Kidney glomerular epithelial cell (primary cell): Measurements from ENCODE around the gene HMOX2.

ENCODE experiments used
- DNase-seq: peaks from one replicate; lab custom pipeline; 2025; lab: John Stamatoyannopoulos, UW

HMOX2 gene

DNA sequence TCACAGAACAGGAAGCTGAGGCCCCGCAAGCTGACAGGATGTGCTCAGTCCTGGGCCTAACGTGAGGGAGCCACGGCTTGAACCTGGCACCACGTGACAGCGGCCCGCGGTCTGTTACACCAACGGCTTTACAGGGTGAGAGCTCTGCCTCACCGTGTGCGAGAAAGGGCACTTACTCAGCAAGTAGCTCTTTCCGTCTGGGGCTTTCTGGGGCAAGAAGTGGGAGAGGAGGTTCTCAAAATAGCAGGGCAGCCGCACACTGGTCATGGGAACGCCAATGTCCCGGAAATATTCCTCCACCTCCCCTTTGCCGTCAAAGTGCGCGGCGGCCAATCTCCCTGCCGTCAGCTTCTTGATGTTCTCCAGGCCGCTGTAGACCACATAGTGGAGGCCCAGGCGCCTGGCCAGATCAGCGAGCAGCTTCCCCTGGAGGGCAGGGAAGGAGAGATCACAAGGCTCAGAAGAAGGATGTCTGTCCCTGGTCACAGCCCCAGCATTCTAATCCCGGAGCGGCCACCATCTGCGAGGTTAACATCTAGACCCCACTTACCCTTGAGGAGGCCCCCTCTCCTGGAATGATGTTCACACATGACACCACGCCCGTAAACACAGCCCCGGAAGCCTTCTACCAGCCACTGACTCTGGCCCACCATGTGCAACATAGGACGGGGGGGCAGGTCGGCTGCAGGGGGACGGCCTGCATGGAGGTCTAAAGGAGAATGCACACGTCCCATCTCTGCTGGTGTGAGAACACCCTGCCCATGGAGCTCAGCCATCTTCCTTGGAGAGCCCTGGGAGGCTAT, 10.0 kb upstream of the HMOX2 start:
- DNase-seq, result no peak

DNA sequence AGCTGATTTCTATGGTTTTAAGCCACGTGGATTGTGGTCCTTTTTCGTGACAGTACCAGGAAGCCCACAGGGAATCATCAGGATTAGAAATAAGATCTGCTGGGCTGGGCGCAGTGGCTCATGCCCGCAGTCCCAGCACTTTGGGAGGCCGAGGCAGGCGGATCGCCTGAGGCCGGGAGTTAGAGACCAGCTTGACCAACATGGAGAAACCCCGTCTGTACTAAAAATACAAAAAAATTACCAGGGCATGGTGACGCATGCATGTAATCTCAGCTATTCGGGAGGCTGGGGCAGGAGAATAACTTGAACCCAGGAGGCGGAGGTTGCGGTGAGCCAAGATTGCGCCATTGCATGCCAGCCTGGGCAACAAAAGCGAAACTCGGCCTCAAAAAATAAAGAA, 8.3 kb upstream of the HMOX2 start:
- no peak for DNase-seq

DNA sequence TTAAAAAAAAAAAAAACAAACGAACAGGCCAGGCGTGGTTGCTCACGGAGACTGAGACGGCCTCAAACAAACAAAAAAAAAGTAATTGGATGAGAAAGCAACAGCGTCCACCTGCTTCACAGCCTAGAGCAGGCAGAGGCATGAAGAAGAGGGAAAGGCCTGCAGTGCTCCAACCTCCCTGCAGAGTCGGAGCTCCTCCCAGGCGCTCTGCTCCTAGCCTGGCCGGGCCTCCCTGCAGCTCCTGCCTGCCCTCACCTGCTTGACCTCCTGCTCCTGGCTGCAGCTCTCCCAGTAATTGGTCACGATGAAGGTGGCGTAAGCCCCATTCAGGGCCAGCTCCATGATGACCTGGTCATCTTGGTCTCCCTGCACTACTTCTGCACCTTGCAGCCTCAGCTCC, 7.2 kb upstream of the HMOX2 start:
- no peak for DNase-seq

DNA sequence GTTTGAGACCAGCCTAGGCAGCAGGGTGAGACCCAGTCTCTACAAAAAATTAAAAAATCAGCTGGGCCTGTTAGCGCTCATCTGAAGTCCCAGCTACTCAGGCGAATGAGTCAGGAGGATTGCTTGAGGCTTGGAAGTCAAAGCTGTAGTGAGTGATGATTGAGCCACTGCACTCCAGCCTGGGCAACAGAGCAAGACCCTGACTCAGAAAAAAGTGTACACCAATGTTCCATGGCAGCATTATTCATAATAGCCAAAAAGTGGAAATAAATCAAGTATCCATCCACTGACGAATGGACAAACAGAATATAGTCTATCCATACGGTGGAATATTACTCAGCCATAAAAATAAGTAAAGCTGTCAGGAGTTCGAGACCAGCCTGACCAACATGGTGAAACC, 4.3 kb upstream of the HMOX2 start:
- no peak for DNase-seq

DNA sequence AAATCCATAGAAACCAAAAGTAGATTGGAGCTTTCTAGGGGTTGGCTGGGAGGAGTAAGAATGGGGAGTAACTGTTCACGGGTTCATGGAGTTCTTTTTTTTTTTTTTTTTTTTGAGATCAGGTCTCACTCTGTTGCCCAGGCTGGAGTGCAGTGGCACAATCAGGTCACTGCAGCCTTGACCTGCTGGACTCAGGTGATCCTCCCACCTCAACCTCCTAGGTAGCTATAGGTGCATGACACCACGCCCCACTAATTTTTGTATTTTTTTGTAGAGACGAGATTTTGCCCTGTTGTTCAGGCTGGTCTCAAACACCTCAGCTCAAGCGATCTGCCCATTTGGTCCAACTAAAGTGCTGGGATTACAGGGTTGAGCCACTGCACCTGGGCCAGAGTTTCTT, 3.3 kb upstream of the HMOX2 start:
- DNase-seq, result no peak

DNA sequence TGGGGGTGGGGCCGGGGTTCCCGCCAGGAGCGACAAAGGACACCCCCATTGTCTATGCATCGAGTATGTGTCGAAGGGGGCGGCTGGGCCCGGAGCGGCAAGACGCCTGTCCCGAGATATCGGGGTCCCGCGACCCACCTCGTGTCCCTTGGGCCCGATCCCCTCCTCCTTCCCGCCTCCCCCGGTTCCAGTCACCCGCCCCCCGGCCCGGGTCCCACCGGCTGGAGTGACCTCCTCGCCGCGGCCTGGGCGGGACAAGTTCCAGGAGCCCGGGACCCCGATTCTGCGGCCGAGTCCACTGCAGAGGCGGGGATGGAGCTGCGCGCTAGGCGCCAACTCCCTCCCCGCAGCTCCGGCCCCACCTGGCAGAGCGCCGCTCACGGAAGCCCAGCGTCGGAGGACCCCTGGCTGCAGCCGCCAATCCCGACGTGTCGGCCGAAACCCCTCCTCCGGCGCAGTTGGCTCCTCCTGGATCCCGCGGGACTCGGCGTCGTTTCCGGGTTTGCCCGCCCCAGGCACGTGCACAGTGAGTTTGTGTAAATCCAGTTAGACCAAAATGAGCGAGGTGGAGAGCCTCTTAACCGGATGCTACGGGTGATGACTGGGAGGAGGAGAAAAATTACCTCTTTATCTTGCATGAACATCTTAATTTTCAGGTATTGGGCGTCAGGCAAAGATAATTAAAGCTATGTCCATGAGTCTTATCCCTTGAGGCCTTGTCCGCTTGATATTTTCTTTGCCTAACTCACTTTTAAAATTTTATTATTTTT, 1.8 kb upstream of the HMOX2 start, which contains the start of gene NMRAL1:
NMRAL1 (minus strand) TSS at position 434 of the 770 bp plus-strand sequence. CDS start 493 bp downstream, outside the sequence.
- DNase-seq, result peak; percentile 62

DNA sequence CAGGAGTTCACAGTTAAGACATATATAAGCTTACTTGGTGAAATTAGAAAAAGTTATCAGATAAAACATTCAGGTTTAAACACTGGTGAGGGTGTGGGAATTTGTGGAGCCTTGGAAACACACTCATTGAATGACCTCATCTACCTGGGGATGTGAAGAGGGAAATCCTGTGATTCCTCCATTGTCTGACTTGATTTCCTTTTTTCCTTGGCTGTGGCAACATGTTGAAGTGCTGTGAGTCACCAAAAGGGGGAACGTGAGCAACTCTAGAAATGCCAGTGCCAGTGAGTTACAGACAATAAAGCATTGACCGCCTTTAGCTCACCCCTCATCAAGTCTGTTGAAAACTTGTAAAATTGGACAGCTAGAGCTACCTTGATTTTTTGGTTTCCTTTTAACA, 1.8 kb downstream of the HMOX2 start:
- DNase-seq, result peak; percentile 49

DNA sequence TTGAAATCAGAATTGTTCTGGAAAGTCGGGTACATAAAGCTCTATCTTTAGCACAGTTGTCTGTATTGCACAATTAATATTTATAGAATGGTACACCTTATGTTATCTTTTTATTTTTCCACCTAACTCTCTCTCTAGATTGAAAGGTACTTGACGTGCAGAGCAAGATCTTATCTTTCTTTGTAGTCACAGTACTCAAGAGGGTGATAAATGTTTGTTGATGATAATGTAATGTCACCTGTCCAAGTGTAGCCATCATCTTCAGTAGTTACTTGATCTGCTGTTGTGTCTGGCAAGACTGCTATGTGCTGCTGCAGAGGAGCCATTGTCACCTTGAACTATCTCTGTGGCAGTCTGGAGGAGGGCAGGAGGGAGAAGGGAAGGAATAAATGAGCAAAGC, 5.3 kb downstream of the HMOX2 start:
- no peak for DNase-seq

DNA sequence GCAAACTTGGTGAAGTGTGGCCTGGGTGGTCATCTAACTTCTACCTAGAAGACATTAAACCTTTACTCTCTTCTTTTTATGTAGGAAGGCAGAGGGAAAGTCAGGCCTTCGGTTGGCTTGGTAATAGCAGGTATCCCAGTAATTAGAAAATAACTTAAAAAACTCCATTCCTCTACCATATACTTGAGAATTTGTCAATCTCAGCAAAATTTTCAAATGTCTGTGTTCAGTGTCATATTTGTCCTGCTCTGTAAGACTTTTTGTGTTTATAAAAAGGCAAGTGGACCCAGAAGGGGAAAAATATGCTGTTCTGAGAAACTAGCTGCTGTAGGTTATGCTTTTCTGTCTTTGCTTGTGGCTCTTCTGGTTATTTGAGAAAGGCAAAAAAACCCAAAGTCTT, 5.8 kb downstream of the HMOX2 start:
- no peak for DNase-seq

DNA sequence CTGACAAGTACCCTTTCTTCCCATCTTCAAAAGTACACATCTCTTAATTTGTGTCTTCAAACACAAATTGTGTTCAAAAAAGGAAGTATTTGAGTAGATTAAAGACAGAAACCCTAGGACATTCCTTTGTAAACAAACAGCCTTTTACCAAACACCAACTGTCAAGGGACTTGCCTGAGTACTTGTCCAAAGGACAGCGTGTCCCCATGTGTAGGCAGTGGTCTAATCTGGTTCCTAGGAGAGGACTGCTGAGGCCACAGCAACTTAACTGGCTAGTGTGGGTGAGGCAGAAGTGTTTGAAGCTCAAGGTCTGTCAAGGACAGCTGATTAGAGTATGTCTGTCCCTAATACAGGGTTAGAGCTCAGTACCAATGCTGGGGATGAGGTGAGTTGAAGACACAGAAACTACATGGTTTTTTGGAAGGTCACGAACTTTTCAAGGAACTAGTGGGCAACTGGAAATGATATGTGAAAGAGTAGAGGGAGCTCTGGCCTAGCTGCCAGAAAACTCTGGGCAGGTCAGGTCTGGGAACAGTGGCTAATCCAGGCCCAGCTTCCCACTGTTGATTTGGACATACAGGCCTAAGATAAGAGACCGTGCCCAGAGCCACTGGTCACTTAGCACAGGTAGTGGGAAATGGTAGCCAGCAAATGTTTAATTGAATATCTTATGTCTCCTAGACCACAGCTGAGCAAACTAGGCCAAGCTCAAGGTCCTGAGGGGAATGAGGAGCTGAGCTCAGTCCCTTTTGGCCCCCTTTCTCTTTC, 10.1 kb downstream of the HMOX2 start:
- DNase-seq, result no peak

DNA sequence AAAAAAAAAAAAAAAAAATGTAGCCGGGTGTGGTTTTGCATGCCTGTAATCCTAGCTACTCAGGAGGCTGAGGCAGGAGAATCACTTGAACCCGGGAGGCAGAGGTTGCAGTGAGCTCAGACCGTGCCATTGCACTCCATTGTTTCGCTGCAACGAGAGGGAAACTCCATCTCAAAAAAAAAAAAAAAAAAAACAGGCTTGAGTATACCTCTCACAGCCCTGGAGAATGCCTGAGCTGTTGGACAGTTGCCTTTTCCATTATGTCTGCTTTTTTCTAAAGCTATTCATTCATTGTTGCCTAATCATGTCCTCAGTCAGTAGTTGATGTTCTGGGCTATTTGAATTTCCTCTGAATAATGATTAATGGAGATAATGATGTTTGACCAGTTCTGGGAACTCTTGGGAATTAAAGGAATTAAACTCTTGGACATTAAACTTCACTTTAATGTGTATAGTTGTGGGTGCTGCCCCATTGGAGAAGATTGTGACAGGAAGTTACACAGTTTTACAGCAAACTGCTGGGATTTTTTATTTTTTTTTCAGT, 11.8 kb downstream of the HMOX2 start:
- DNase-seq, result peak; percentile 55

DNA sequence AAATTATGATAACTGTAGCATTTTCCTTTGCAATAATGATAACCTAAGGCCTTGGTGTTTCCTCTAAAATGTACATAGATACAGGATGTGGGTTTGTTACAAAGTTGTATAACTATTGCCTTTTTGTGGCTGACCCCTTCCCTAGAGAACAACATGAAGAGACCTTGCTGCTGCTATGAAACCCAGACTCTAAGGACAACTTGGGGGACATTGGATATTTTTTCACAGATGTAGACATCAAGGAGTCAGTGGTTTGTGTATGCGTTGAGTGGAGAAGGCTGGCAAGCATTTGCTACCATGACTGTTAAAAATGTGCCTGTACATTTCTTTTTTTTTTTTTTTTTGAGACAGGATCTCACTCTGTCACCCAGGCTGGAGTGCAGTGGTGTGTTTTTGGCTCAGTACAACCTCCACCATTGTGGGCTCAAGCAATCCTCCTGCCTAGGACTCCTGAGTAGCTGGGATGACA, 12.3 kb downstream of the HMOX2 start:
- DNase-seq, result no peak

DNA sequence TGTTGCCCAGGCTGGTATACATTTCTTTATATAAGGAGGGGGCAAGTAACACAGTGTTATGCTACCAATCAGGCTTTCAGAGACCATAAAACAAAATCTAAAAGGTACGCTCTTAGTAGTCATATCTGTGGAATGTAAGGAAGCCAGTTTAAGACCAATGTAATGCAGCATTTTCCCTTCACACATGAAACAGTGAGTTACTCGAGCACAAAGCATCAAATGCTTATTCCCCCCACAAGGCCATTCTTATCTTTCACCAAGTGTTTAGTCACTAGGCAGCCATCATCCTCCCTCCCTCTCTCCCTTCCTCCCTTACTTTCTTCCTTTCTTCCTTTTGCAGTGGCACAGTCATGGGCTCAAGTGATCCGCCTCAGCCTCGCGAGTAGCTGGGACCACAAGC, 12.8 kb downstream of the HMOX2 start:
- peak; percentile 93 for DNase-seq

DNA sequence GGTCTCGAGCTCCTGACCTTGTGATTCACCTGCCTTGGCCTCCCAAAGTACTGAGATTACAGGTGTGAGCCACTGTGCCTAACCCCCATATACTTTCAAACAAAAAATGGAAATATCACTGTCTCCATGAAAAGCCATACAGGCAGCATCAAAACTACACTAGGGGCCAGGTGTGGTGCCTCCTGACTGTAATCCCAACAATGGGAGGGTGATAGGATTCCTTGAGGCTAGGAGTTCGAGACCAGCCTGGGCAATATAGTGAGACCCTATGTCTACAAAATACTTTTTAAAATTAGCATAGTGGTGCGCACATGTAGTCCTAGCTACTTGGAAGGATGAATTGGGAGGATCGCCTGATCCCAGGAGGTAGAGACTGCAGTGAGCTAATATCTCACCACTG, 15.7 kb downstream of the HMOX2 start:
- DNase-seq, result no peak

DNA sequence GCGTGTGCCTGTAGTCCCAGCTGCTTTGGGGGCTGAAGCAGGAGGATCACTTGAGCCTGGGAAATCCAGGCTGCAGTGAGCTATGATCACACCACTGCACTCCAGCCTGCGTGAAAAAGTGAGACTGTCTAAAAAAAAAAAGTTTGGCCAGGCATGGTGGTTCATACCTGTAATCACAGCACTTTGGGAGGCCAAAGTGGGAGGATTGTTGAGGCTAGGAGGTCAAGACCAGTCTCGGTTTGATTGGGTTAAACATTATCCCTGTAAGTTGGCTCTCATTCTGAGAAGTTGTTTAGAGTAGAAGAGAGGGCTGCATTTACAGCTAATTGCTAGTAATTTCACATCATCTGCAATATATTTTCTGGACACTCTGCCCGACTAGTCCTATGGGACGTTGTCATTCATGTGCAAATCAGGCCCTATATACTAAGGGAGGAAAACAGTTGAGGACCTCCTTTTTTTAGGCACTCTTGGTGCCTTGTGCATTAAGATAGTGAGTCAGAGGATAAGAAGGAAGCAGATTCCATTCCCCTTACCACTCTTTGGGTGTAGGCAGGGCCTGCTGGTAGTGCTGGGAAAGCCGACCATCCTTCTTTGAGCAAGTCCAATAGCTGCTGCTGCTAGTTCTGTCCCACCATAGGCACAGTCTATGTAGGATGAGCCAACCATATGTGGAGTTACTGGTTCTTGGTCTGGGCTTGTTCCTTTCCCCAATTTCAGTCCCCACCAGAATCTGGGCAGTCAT, 18.7 kb downstream of the HMOX2 start:
- peak; percentile 80 for DNase-seq

DNA sequence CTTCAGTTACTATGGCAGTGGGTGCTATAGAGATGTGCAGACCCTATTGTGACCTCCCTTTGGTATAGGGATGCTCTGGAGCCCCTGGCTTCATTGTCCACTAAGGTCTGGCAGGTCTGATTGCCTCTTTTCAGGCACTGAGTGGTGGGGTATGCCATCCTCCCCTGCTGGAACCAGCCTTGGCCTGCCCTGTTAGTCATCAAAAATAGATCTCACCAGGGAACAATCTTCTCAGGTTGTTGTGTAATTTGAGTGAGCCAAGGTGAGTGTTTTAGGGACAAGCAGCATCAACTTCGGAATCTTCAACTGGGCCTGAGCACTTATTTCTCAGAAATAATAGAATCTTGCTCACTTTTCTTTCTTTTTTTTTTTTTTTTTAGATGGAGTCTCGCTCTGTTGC, 19.6 kb downstream of the HMOX2 start:
- DNase-seq, result no peak

DNA sequence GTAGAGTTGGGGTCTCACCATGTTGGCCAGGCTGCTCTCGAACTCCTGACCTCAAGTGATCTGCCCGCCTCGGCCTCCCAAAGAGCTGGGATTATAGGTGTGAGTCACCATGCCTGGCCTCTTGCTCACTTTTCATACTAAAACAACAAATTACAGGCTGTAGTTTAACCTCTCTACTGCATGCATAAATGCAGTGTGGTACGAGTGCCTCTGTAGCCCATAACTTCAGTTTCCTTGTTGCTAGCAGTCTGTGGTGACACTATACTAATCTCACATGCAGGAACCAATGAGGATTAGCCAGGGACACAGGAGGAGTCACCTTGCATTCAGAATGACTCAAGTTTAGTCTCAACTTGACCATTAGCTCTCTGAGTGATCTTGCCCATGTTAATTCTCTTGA, 20.1 kb downstream of the HMOX2 start:
- DNase-seq, result peak; percentile 17

DNA sequence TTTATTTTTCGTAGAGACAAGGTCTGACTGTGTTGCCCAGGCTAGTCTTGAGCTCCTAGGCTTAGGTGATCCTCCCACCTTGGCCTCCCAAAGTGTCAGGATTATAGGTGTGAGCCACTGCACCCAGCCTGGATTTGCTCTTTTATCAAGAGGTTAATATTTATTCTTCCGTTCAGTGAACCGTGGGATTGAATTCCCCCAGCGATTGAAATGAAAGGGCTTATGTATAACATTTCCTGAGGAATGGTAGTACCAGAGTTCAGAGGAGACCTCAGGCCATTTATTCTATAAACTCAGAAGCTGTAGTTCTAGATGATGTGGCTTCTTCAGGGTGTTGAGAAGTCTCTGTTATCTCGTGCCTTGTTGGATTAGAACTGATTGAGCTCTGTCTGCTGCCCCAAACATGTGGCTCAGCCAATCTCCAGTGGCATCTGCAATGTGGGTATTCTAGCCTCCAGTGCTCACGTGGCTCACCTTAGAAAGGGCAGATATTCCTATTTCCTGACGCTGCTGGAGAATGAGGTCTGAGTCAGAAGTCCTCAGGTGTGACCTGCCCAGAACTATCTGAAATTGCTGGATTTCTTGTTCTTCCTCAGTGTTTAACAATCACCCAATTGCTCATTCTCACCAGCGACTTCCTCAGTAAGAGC, 22.5 kb downstream of the HMOX2 start:
- DNase-seq, result peak; percentile 37

DNA sequence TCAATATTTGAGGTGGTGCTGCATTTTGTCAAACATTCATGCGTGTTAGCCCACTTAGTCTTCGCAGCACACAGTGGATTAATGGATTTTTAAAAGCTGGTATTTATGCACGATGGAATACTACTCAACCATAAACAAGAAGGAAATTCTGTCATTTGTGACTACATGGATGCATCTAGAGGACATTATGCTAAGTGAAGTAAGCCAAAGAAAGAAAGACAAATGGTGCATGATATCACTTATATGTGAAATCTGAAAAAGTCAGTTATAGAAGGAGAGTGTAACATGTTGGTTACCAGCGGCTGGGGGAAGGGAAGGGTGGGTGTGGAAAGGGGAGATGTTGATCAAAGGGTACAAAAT, 23.0 kb downstream of the HMOX2 start:
- no peak for DNase-seq

DNA sequence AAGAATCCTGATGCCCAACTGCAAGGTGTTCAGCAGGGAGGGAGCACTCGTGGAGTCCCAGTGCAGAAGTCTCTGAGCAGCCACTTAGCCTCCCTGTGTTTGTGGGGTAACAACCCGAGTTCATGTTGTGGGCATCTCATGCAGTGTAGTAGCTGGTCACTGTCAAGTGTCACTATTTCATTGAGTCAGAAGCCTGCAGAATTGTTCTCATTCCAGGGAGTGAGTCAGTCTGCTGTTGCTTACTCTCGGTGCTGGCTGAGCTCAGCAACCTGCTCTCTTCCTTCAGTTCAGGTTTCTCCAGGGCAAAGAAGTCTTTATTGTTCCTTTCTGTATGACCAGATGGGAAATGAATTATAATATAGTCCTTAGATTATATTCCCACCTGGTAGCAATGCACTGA, 24.1 kb downstream of the HMOX2 start:
- peak; percentile 45 for DNase-seq

DNA sequence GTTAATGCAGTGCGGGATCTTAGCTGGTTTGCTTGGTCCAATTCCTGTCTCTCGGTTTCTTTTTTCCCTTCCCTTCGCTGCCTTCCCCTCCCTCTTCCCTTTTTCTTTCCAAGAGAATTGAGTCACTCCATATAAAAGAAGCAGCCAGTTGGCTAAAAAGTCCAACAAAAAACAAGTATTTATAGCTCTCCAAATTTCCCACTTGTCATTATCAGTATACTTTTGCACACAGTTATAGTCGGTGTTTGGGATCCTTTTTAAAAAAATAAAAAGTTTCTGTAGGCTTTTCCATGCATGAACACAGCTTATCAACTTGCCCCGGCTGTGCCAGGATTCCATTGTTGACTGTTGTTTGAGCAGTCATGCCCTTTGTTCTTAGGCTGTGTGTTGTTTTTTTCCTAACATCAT, 24.9 kb downstream of the HMOX2 start:
- DNase-seq, result peak; percentile 15
